ENCODE data around the gene CORO7. TPM values are rescaled to one million over a fixed set of nuclear protein-coding genes. Genes with fewer than 3 reads are reported as not detected.

CORO7 gene
- total and polyA plus RNA-seq, 9 of the 15 experiments (the other 6 are each of a cell fraction or from before 2014, with no cell fraction given), result 0.45 to 77.2 (median 18.7) TPM

GRCh38 chr16:4416200-4417032, at the start of gene CORO7 (continued):
- TF ChIP-seq CTCF (IDR thresholded peaks at IDR 0.05 in 2 of 3, conservative IDR thresholded peaks at IDR 0.05 in 1 of 3; ENCODE audit: insufficient read depth in 2 of 3, low read depth in 1 of 3, low read length in 3 of 3) (0 out of 6 replicates have a peak, but pooled peaks of 1 of the 3 experiments have one; percentile 1), MAZ (CRISPR knock-in tag; conservative IDR thresholded peaks at IDR 0.05 in 1 of 2, IDR thresholded peaks at IDR 0.05 in 1 of 2) (peak; percentile 57 to 60; a peak in 3 of 4 replicates), E2F4 (CRISPR knock-in tag; IDR thresholded peaks at IDR 0.05; ENCODE audit: low read depth) (0 out of 2 replicates have a peak, but pooled peaks have one; percentile 59)

GRCh38 chr16:4463522-4464163, 47.2 kb upstream of the CORO7 start:
- no peaks in the 10 kb centered on the region for H3K9me1 ChIP-seq (ENCODE audit: control insufficient read depth, insufficient read depth, low read length)
- no peaks in the 10 kb centered on the region for H3K27me3 ChIP-seq (ENCODE audit: control insufficient read depth in 2 of 2, insufficient read depth in 2 of 2, low read length in 2 of 2)
- ChIA-PET POLR2A (interaction anchor here (0.7 to 7.2 kb wide), 6 partner anchors 8 to 642 kb away, joined by 3 to 59 read pairs (median 6); partner anchors contain the start of gene NMRAL1), CTCF (ENCODE audit: low intra/inter-chr PET ratio) (no interaction called here)
- no peak for FAIRE-seq
- peak overlapping the region in 1 of 2 experiments; percentile 48; a peak in 2 of 4 replicates for H3K9ac ChIP-seq (ENCODE audit: insufficient read depth in 1 of 2, low read depth in 2 of 2, low read length in 2 of 2)
- no peak overlapping the region for H3K27ac ChIP-seq (ENCODE audit: extremely low read depth, low read depth, low read length)
- intact Hi-C loops (cut with micrococcal nuclease), result no loop called here
- H3K4me3 ChIP-seq, result no peak overlapping the region
- no peak for DNase-seq (ENCODE audit: extremely low read depth in 1 of 4, low spot score in 3 of 4)
- ATAC-seq, result no peak
- BruUV-seq (replicated peaks), result no TSS peak
- H3K4me2 ChIP-seq (ENCODE audit: insufficient read depth, low read length), result no peak overlapping the region
- peaks cover 66% of the 10 kb centered on the region; the same call in 2 of the 3 replicates for H3K36me3 ChIP-seq (ENCODE audit: control insufficient read depth, insufficient read depth, low read length)
- 88% methylated on average over 21 of the region's 22 CpGs for WGBS (ENCODE audit: insufficient coverage, low coverage, missing lambda C conversion rate)
- 0 out of 2 replicates have a peak, but pooled peaks have one; percentile 6 for TF ChIP-seq MYNN (IDR thresholded peaks at IDR 0.05)
- no peak for TF ChIP-seq MYNN (CRISPR knock-in tag; IDR thresholded peaks at IDR 0.05)
- TF ChIP-seq RBFOX2 (IDR thresholded peaks at IDR 0.05; ENCODE audit: low read depth, low read length), result peak; percentile 32; the same call in 1 of the 2 replicates
- peak; percentile 23; the same call in 1 of the 2 replicates for TF ChIP-seq SUPT5H (IDR thresholded peaks at IDR 0.05)
- TF ChIP-seq SOX6 (IDR thresholded peaks at IDR 0.05), result no peak
- TF ChIP-seq POLR2G (IDR thresholded peaks at IDR 0.05; ENCODE audit: low read depth, low read length), result peak; percentile 55
- H4K20me1 ChIP-seq (replicated peaks; ENCODE audit: control insufficient read depth, insufficient read depth, low read length), result no peaks in the 10 kb centered on the region
- H3K4me1 ChIP-seq (replicated peaks in 1 of 2; ENCODE audit: control insufficient read depth in 2 of 2, insufficient read depth in 2 of 2, low read length in 2 of 2), result peaks cover 0 to 18% of the 10 kb centered on the region in 2 experiments; a peak in 2 of 5 replicates
- no peak overlapping the region for H2AFZ ChIP-seq (ENCODE audit: low read depth, low read length)
- in situ Hi-C loops (cut with MboI), result no loop called here
- H3K9me3 ChIP-seq (replicated peaks; ENCODE audit: control insufficient read depth, insufficient read depth, low read depth, low read length), result no peaks in the 10 kb centered on the region
- H3K79me2 ChIP-seq (ENCODE audit: control insufficient read depth, insufficient read depth, low read length), result no peaks in the 10 kb centered on the region

Data from K562 (cell line).